Bronchial epithelial cell (primary cell): ENCODE measurements around the gene PHC1. TPM values are rescaled to one million over a fixed set of nuclear protein-coding genes. Genes with fewer than 3 reads are reported as not detected.

Experiments
- DNase-seq: peaks from one replicate; pipeline ENCODE4 v3.0.0-alpha.2; 2010; ENCODE audit warnings: low read depth
- FAIRE-seq: peaks from 2 replicates; lab custom pipeline; 2011; peaks lifted over from hg19 to GRCh38; lab: Jason Lieb, UNC
- H3K27me3 ChIP-seq: 2 replicates; pipeline ENCODE4 v1.5.1; 2011; ENCODE audit warnings: low read length; ENCODE audit not compliant: control insufficient read depth, insufficient read depth
- H3K36me3 ChIP-seq: 2 replicates; pipeline ENCODE4 v1.5.1; 2011; ENCODE audit warnings: low read length; ENCODE audit not compliant: control insufficient read depth, insufficient read depth
- H3K4me3 ChIP-seq: 2 replicates; pipeline ENCODE4 v1.5.1; 2011; ENCODE audit warnings: mild to moderate bottlenecking, low read depth, low read length, control low read depth
- CTCF ChIP-seq: IDR thresholded peaks from 2 replicates; pipeline ENCODE4 v1.5.1; 2011; ENCODE audit warnings: mild to moderate bottlenecking, moderate library complexity, low read length, control low read depth, inconsistent platforms; ENCODE audit not compliant: insufficient read depth, severe bottlenecking
- total RNA-seq: library from RNA; depleted of rRNA; stranded (reverse); fragments of >200 nt; gene quantifications from 2 replicates; pipeline ENCODE4 v1.2.1, GENCODE V29; 2014

Gene PHC1
- total RNA-seq, 1 donor from 2014 or later: 3.7 TPM

- H3K4me3 ChIP-seq: no peak overlapping the region
- no peak for TF ChIP-seq CTCF
- H3K27me3 ChIP-seq: peaks cover 1% of the 10 kb centered on the region
- no peak for FAIRE-seq
- no peaks in the 10 kb centered on the region for H3K36me3 ChIP-seq
- DNase-seq: no peak
Measured at GRCh38 chr12:8904665-8905064, 9.6 kb upstream of the PHC1 start.

GRCh38 chr12:8905546-8905945 lies 8.8 kb upstream of the PHC1 start:
- H3K4me3 ChIP-seq: no peak overlapping the region
- TF ChIP-seq CTCF: no peak
- DNase-seq (no peak), FAIRE-seq (no peak)
- peaks cover 1% of the 10 kb centered on the region for H3K27me3 ChIP-seq
- no peaks in the 10 kb centered on the region for H3K36me3 ChIP-seq

- peaks cover 1% of the 10 kb centered on the region for H3K27me3 ChIP-seq
- H3K36me3 ChIP-seq: no peaks in the 10 kb centered on the region
- no peak overlapping the region for H3K4me3 ChIP-seq
- TF ChIP-seq CTCF: no peak
- no peak for FAIRE-seq
- DNase-seq: no peak
Measured at GRCh38 chr12:8906266-8907180, 7.8 kb upstream of the PHC1 start.

GRCh38 chr12:8907513-8907912 lies 6.8 kb upstream of the PHC1 start:
- DNase-seq: no peak
- H3K36me3 ChIP-seq: no peaks in the 10 kb centered on the region
- FAIRE-seq: no peak
- H3K27me3 ChIP-seq: peaks cover 1% of the 10 kb centered on the region
- TF ChIP-seq CTCF: no peak
- no peak overlapping the region for H3K4me3 ChIP-seq

- H3K36me3 ChIP-seq: no peaks in the 10 kb centered on the region
- H3K4me3 ChIP-seq: no peak overlapping the region
- no peaks in the 10 kb centered on the region for H3K27me3 ChIP-seq
- TF ChIP-seq CTCF: no peak
- FAIRE-seq (no peak), DNase-seq (no peak)
Measured at GRCh38 chr12:8909752-8910151, 4.6 kb upstream of the PHC1 start.
